Erythroblast (primary cell): Measurements from ENCODE around the gene CDK18.

Experiments
- DNase-seq, 2 experiments: peaks; one replicate each; lab custom pipeline; 2025; lab: John Stamatoyannopoulos, UW
- GATA1 ChIP-seq: IDR thresholded peaks from 2 replicates; pipeline ENCODE4 v1.6.1; 2011; ENCODE audit warnings: low read depth, mild to moderate bottlenecking, control low read depth, low read length, moderate library complexity
- POLR2A ChIP-seq: IDR thresholded peaks from 2 replicates; pipeline ENCODE4 v1.6.1; 2011; ENCODE audit warnings: mild to moderate bottlenecking, low read length

CDK18 gene

GRCh38 chr1:205491794-205492193 is 12.7 kb upstream of the CDK18 start:
- TF ChIP-seq GATA1: no peak
- no peak for DNase-seq

- DNase-seq: no peak
- TF ChIP-seq GATA1 (no peak), POLR2A (no peak)
Measured at GRCh38 chr1:205492201-205492667, 12.2 kb upstream of the CDK18 start.

GRCh38 chr1:205492774-205493173 is 11.7 kb upstream of the CDK18 start:
- DNase-seq: no peak
- TF ChIP-seq POLR2A (no peak), GATA1 (no peak)

- TF ChIP-seq POLR2A (no peak), GATA1 (no peak)
- DNase-seq: no peak
Measured at GRCh38 chr1:205493241-205494085, 11.0 kb upstream of the CDK18 start.

GRCh38 chr1:205494115-205494514 is 10.4 kb upstream of the CDK18 start:
- TF ChIP-seq POLR2A (no peak), GATA1 (no peak)
- no peak for DNase-seq

GRCh38 chr1:205495237-205495823 is 9.1 kb upstream of the CDK18 start:
- TF ChIP-seq POLR2A (no peak), GATA1 (no peak)
- DNase-seq: no peak

GRCh38 chr1:205496661-205497060 is 7.8 kb upstream of the CDK18 start:
- TF ChIP-seq GATA1: no peak
- no peak for TF ChIP-seq POLR2A
- DNase-seq: no peak

- no peak for TF ChIP-seq GATA1
- no peak for TF ChIP-seq POLR2A
- DNase-seq: no peak
Measured at GRCh38 chr1:205497351-205497750, 7.1 kb upstream of the CDK18 start.

GRCh38 chr1:205499789-205500188 is 4.7 kb upstream of the CDK18 start:
- TF ChIP-seq POLR2A: no peak
- TF ChIP-seq GATA1: no peak
- DNase-seq: no peak

GRCh38 chr1:205500240-205501233 is 3.9 kb upstream of the CDK18 start:
- DNase-seq: no peak
- TF ChIP-seq POLR2A (no peak), GATA1 (no peak)

- TF ChIP-seq GATA1 (no peak), POLR2A (no peak)
- no peak for DNase-seq
Measured at GRCh38 chr1:205502111-205502810, 2.2 kb upstream of the CDK18 start.

- DNase-seq: no peak
- TF ChIP-seq POLR2A (no peak), GATA1 (no peak)
Measured at GRCh38 chr1:205502992-205503391, 1.5 kb upstream of the CDK18 start.

GRCh38 chr1:205505076-205505729 is 734 bp downstream of the CDK18 start:
- DNase-seq: no peak
- no peak for TF ChIP-seq POLR2A
- no peak for TF ChIP-seq GATA1
